IPS-NIHi7 (cell line): ENCODE data around the gene ARFGAP1.
A peak's percentile ranks its signal among the peaks of the same experiment; 100 is the strongest.

Experiments used
- DNase-seq: peaks from one replicate; pipeline ENCODE4 v3.0.0; 2012; ENCODE audit warnings: mixed read lengths; ENCODE audit errors: extremely low spot score

The ARFGAP1 gene

GRCh38 chr20:63319164-63320040, 46.8 kb downstream of the ARFGAP1 start:
- DNase-seq = no peak

GRCh38 chr20:63320041-63320511, 47.5 kb downstream of the ARFGAP1 start:
- DNase-seq = no peak

GRCh38 chr20:63320616-63321147, 48.1 kb downstream of the ARFGAP1 start:
- no peak for DNase-seq

GRCh38 chr20:63321148-63321831, 48.7 kb downstream of the ARFGAP1 start:
- no peak for DNase-seq

- no peak for DNase-seq
Measured at GRCh38 chr20:63322146-63322932, 49.7 kb downstream of the ARFGAP1 start.

GRCh38 chr20:63322933-63323273, 50.3 kb downstream of the ARFGAP1 start:
- no peak for DNase-seq

- no peak for DNase-seq
Measured at GRCh38 chr20:63323357-63323981, 50.9 kb downstream of the ARFGAP1 start.

- no peak for DNase-seq
Measured at GRCh38 chr20:63325021-63325471, 52.4 kb downstream of the ARFGAP1 start.

- DNase-seq = no peak
Measured at GRCh38 chr20:63325554-63326313, 53.1 kb downstream of the ARFGAP1 start.

- no peak for DNase-seq
Measured at GRCh38 chr20:63326314-63327230, 54.0 kb downstream of the ARFGAP1 start.

- no peak for DNase-seq
Measured at GRCh38 chr20:63327231-63327745, 54.7 kb downstream of the ARFGAP1 start.

- no peak for DNase-seq
Measured at GRCh38 chr20:63328026-63328700, 55.5 kb downstream of the ARFGAP1 start.

- no peak for DNase-seq
Measured at GRCh38 chr20:63328718-63329275, 56.2 kb downstream of the ARFGAP1 start.

- DNase-seq = no peak
Measured at GRCh38 chr20:63329331-63330083, 56.9 kb downstream of the ARFGAP1 start.

- no peak for DNase-seq
Measured at GRCh38 chr20:63330084-63330760, 57.6 kb downstream of the ARFGAP1 start.

GRCh38 chr20:63330940-63331339, 58.3 kb downstream of the ARFGAP1 start:
- peak; percentile 55 for DNase-seq
